Uterus (tissue), 2 donors: ENCODE data around the gene KCNAB1.

ENCODE experiments used
- CTCF ChIP-seq, 4 experiments: fragments of 200-600 bp in 2 of 4; fragments of 450-650 bp in 2 of 4; sonication (generic) in 2 of 4; IDR thresholded peaks; one replicate each; pipeline ENCODE4 v1.5.1; 2016 to 2019; ENCODE audit warnings: antibody characterized with exemption in 4 of 4, mild to moderate bottlenecking in 2 of 4, moderate library complexity in 1 of 4
- POLR2A ChIP-seq, 2 donors: fragments of 450-650 bp; IDR thresholded peaks; one replicate each; pipeline ENCODE4 v1.6.1; 2016; ENCODE audit warnings: antibody characterized with exemption in 2 of 2, mild to moderate bottlenecking in 1 of 2, moderate library complexity in 1 of 2

GRCh38 chr3:156575641-156576040 is 455.3 kb downstream of the KCNAB1 start:
- no peak for TF ChIP-seq CTCF (IDR thresholded peaks at IDR 0.05)
- no peak for TF ChIP-seq POLR2A (IDR thresholded peaks at IDR 0.05)
